Measurements from ENCODE around the gene SUSD5.

DNA sequence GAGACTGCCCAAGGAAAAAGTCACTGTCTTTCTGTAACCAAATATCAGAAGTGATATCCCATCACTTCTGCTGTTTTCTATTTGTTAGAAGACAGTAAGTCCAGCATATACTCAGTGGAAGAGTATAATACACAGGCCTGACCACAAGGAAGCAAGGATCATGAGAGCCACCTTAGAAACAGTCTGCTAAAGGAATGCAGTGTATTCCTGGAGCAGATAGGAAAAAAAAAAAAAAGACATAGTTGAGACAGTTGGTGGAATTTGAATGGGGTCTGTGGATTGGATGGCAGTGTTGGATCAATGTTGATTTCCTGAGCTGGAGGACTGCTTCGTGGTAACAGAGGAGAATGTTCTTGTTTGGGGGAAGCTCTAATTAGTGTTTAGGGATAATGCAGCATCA lies 32.1 kb upstream of the SUSD5 start:
- TF ChIP-seq CTCF (IDR thresholded peaks at IDR 0.05; ENCODE audit: low read length), result no peak
- TF ChIP-seq EZH2 (IDR thresholded peaks at IDR 0.05; ENCODE audit: borderline replicate concordance, low read length), result no peak
